Stimulated activated naive CD4-positive, alpha-beta T cell (primary cell): ENCODE data around the gene COBL.
"Not testable (repeated sequence)": the region's sequence is repeated elsewhere in the genome, so short reads cannot be mapped to it uniquely, and the experiment has no call there.

Source experiments
- DNase-seq, 6 experiments: peaks; one replicate each; lab custom pipeline; 2025; lab: John Stamatoyannopoulos, UW

Gene COBL

GRCh38 chr7:50994753-50995319 is 321.8 kb downstream of the COBL start:
- DNase-seq, result no peak

DNA sequence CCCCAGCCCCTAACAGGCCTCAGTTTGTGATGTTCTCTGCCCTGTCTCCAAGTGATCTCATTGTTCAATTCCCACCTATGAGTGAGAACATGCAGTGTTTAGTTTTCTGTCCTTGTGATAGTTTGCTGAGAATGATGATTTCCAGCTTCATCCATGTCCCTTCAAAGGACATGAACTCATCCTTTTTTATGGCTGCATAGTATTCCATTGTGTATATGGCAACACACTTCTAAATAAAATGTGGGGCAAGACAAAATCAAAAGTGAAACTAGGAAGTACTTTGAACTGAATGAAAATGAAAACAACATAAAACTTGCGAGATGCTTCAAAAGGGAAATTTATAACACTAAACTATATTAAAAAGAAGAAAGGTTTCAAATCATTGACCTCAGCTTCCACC is 326.4 kb downstream of the COBL start:
- DNase-seq, result not testable (repeated sequence)

GRCh38 chr7:50988988-50989387 is 327.6 kb downstream of the COBL start:
- no peak for DNase-seq

DNA sequence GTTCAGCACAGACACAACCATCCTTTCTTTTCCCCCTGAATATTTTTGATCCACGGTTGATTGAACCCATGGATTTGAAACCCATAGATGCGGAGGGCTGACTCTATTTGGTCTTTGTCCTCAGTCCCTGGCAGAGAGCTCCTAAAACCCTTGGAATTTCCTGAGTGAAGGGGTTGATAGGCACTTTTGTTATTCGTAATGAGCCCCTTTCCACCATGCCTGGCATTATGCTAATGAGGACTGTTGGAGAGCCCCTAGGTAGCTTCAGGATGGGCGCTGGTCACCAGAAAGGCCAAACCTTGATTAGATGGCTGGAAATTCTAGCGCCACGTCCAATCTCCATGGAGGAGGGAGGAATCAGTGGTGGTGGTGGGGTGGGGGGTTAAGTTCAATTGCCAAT is 328.1 kb downstream of the COBL start:
- no peak for DNase-seq

DNA sequence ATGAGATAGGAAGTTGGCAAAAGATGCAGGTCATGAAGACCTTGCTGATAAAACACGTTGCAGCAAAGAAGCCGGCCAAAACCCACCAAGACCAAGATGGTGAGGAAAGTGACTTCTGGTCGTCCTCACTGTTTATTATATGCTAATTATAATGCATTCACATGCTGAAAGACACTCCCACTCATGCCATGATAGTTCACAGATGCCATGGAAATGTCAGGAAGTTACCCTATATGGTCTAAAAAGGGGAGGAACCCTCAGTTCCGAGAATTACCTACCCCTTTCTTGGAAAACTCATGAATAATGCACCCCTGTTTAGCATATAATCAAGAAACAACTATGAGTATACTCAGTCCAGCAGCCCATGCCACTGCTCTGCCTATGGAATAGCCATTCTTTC is 331.5 kb downstream of the COBL start:
- no peak for DNase-seq

- DNase-seq, result no peak
Observed at GRCh38 chr7:50983850-50984249, 332.8 kb downstream of the COBL start.

DNA sequence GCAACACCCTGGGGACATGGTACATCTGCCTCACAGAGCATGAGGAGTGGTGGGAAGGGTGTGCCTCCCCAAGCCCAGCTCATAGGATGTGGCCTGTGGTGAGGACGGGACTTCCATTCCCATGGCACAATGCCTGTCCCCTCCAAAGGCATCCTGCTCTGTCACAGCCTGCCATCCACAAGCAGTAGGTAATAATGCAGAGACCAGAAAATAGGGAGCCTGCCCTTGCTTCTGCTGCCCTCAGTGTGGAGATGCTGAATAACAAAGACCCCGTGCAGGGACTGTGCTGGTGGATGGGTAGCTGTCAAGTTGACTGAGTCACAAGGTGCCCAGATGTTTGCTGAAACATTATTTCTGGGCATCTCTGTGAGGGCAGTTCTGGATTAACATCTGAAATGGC is 334.0 kb downstream of the COBL start:
- DNase-seq, result no peak

DNA sequence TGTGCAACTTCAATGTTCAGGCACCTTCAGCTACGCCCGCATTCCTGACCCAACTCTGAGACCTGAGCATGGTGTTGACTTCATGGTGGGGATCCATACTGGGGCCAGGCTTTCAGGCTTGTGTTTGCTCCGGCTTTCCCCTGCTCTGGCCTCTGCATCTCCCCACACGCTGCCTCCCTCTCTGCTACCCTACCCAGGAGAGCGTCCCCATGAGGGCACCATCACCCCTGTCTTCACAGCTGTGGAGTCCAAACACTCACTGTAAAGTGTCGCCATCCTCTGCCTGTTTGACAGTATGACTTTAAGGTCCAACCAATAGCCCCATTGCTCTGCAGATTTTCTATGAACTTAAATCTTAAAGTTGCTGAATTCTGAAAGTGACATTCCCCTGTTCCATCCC is 334.9 kb downstream of the COBL start:
- no peak for DNase-seq

GRCh38 chr7:50980411-50980810 is 336.2 kb downstream of the COBL start:
- DNase-seq, result no peak

- DNase-seq, result no peak
Observed at GRCh38 chr7:50978633-50979215, 337.9 kb downstream of the COBL start.

GRCh38 chr7:50977421-50977820 is 339.2 kb downstream of the COBL start:
- DNase-seq, result no peak

- DNase-seq, result no peak
Observed at GRCh38 chr7:50976064-50976463, 340.5 kb downstream of the COBL start.

- no peak for DNase-seq
Observed at GRCh38 chr7:50974240-50974639, 342.4 kb downstream of the COBL start.

DNA sequence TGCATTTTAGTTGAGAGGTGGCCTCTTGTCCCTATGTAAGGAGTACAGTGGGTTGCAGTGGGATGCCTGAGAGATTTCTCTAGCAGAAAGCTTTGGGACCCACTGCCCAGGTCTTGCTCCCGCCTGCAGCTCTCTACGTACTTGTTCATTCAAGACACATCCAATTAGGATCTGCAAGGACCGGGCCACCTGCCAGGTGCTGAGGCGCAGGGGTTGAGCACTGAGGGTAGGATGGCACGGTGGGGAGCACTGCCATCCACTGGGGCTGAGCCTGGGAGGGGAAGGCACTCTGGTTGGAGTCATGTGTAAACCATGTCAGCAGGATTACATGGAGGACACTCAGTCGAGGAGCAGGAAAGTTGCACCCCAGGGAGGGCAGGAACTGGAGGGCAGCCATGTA is 342.8 kb downstream of the COBL start:
- no peak for DNase-seq

DNA sequence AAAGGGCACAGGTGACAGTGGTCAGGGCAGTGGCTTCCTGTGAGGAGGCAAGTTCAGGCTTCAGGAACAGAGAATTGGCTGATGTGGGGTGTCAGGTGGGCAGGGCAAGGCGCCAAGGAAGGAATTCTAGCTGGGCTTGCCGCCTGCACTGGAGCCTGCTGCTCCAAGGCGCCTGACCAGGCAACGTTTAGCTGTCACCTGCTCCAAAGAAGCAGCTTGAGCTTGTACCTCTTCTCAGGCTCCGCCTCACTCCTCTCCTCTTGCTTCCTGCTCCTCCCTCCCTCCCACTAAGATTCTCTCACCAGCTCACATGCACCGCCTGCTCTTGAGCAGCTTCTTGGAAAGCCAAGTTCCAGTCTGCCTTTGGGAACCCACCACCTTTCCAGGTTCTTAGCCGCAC is 346.5 kb downstream of the COBL start:
- DNase-seq, result no peak
